Breast epithelium (tissue), 3 donors: ENCODE measurements around the gene RABGAP1L.

Source experiments
- POLR2AphosphoS5 ChIP-seq, 3 donors: sonication (generic); formaldehyde crosslinking; IDR thresholded peaks; one replicate each; pipeline ENCODE4 v1.6.1; 2017; ENCODE audit warnings: antibody characterized with exemption in 3 of 3
- TF ChIP-seq, protein P1 (sequence below), 3 donors: fragments of 450-650 bp; IDR thresholded peaks; one replicate each; pipeline ENCODE4 v1.5.1; 2016 to 2017; ENCODE audit warnings: antibody characterized with exemption in 3 of 3, mild to moderate bottlenecking in 3 of 3, moderate library complexity in 3 of 3

DNA sequence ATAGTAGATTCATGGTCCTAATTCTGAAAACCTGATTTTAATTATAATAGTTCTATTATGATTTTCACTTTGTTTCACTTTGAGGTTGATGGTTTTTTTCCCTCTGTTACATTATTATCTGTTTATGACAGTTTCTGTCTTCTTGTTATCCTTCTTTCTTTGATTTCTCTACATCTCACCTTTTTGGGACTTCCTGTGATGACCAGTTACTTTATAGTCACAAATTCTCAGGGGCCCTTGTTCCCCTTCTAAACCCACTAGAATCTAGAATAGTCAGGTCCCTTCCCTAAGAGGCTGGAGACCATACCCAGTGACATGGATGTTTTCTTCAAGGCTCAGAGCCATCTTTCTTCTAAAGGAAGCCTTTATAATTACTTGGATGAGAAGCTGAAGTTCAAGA, 526.9 kb downstream of the RABGAP1L start:
- TF ChIP-seq POLR2AphosphoS5 (IDR thresholded peaks at IDR 0.05): no peak
- TF ChIP-seq, protein P1, sequence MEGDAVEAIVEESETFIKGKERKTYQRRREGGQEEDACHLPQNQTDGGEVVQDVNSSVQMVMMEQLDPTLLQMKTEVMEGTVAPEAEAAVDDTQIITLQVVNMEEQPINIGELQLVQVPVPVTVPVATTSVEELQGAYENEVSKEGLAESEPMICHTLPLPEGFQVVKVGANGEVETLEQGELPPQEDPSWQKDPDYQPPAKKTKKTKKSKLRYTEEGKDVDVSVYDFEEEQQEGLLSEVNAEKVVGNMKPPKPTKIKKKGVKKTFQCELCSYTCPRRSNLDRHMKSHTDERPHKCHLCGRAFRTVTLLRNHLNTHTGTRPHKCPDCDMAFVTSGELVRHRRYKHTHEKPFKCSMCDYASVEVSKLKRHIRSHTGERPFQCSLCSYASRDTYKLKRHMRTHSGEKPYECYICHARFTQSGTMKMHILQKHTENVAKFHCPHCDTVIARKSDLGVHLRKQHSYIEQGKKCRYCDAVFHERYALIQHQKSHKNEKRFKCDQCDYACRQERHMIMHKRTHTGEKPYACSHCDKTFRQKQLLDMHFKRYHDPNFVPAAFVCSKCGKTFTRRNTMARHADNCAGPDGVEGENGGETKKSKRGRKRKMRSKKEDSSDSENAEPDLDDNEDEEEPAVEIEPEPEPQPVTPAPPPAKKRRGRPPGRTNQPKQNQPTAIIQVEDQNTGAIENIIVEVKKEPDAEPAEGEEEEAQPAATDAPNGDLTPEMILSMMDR (IDR thresholded peaks at IDR 0.05): no peak
